Thymus (tissue), 14 donors: ENCODE data around the gene SIDT1. TPM values are rescaled to one million over a fixed set of nuclear protein-coding genes. Genes with fewer than 3 reads are reported as not detected.

ENCODE experiments used
- DNase-seq, 9 donors: peaks; one replicate each; pipeline ENCODE4 v3.0.0-alpha.2; 2013; ENCODE audit warnings: low spot score in 9 of 9, low read depth in 6 of 9, missing footprints in 1 of 9
- H3K27ac ChIP-seq, 2 donors: one replicate each; pipeline ENCODE4 v1.5.1; 2013; ENCODE audit warnings: control low read depth in 1 of 2, low read depth in 1 of 2, low read length in 1 of 2, mild to moderate bottlenecking in 1 of 2, moderate library complexity in 1 of 2
- H3K27me3 ChIP-seq, 2 donors: one replicate each; pipeline ENCODE4 v1.5.1; 2013; ENCODE audit warnings: low read length in 1 of 2; ENCODE audit not compliant: control insufficient read depth in 2 of 2, insufficient read depth in 1 of 2
- H3K36me3 ChIP-seq, 2 donors: one replicate each; pipeline ENCODE4 v1.5.1; 2013; ENCODE audit warnings: low read length in 1 of 2, mild to moderate bottlenecking in 1 of 2, moderate library complexity in 1 of 2; ENCODE audit not compliant: control insufficient read depth in 2 of 2, insufficient read depth in 2 of 2
- H3K4me1 ChIP-seq, 2 donors: one replicate each; pipeline ENCODE4 v1.5.1; 2013; ENCODE audit warnings: low read length in 2 of 2; ENCODE audit not compliant: control insufficient read depth in 2 of 2, insufficient read depth in 2 of 2
- H3K4me3 ChIP-seq, 2 donors: one replicate each; pipeline ENCODE4 v1.5.1; 2013; ENCODE audit warnings: low read length in 2 of 2, control low read depth in 1 of 2, mild to moderate bottlenecking in 1 of 2
- H3K9me3 ChIP-seq, 2 donors: one replicate each; pipeline ENCODE4 v1.5.1; 2013; ENCODE audit warnings: low read length in 1 of 2, mild to moderate bottlenecking in 1 of 2; ENCODE audit not compliant: control insufficient read depth in 2 of 2, insufficient read depth in 1 of 2
- WGBS: extraction: QIAGEN DNeasy Blood & Tissue Kit; methylation state at CpG from one replicate; pipeline ENCODE4 v1.1.7; 2013; 5-methylcytosine and 5-hydroxymethylcytosine counted together
- long read RNA-seq, 10 donors: transcript quantifications; one replicate each; lab custom pipeline, GENCODE V29; 2026
- polyA plus RNA-seq: library from polyadenylated mRNA; stranded (reverse); fragments of 200-250 nt; gene quantifications from one replicate; pipeline ENCODE4 v1.2.3, GENCODE V29; 2013
- total RNA-seq: library from RNA; stranded (reverse); fragments of 120-200 nt; gene quantifications from one replicate; pipeline ENCODE4 v1.2.4, GENCODE V29; 2013
- donor health status: healthy.

The SIDT1 gene
- 4.2 TPM for total RNA-seq
- polyA plus RNA-seq = 12.6 TPM
- long read RNA-seq, donor 1 = 0 reads
- long read RNA-seq, donor 2, partial matches to known transcripts = 18 of 32 reads
- long read RNA-seq, donor 2, other reads (novel, unspliced or antisense) = 14 of 32 reads
- long read RNA-seq, donor 3, partial matches to known transcripts = 9 of 11 reads
- long read RNA-seq, donor 3, other reads (novel, unspliced or antisense) = 0 of 11 reads
- long read RNA-seq, donor 4, partial matches to known transcripts = 0 of 2 reads
- long read RNA-seq, donor 4, other reads (novel, unspliced or antisense) = 0 of 2 reads
- long read RNA-seq, donor 5, partial matches to known transcripts = 0 of 2 reads
- long read RNA-seq, donor 5, other reads (novel, unspliced or antisense) = 0 of 2 reads
- long read RNA-seq, donor 6, full-length matches to known transcripts = 1 of 10 reads
- long read RNA-seq, donor 6, partial matches to known transcripts = 9 of 10 reads
- long read RNA-seq, donor 6, other reads (novel, unspliced or antisense) = 0 of 10 reads
- long read RNA-seq, donor 7, partial matches to known transcripts = 9 of 18 reads
- long read RNA-seq, donor 7, other reads (novel, unspliced or antisense) = 8 of 18 reads
- long read RNA-seq, donor 8 = 0 reads
- long read RNA-seq, donor 9, full-length matches to known transcripts = 1 of 1 reads
- long read RNA-seq, donor 9, partial matches to known transcripts = 0 of 1 reads
- long read RNA-seq, donor 9, other reads (novel, unspliced or antisense) = 0 of 1 reads
- long read RNA-seq, donor 10, full-length matches to known transcripts = 1 of 1 reads
- long read RNA-seq, donor 10, partial matches to known transcripts = 0 of 1 reads
- long read RNA-seq, donor 10, other reads (novel, unspliced or antisense) = 0 of 1 reads

- H3K9me3 ChIP-seq = no peaks in the 10 kb centered on the region
- no peaks in the 10 kb centered on the region for H3K36me3 ChIP-seq
- H3K27me3 ChIP-seq = no peaks in the 10 kb centered on the region
- peak within 1 kb of the TSS; percentile 80 to 95 for H3K4me3 ChIP-seq
- WGBS = 2% methylated on average over 18 of the region's 18 CpGs
- DNase-seq = peak; percentile 48 to 87 (median 75)
- H3K27ac ChIP-seq = peak within 1 kb of the TSS; percentile 95 to 97
- peaks cover 8 to 24% of the 10 kb centered on the region in 2 donors for H3K4me1 ChIP-seq
These were observed at the start of gene SIDT1 for GRCh38 chr3:113531826-113532697. TSS of gene SIDT1 (plus strand) at chr3:113532555. CDS start at chr3:113533022, 467 bp downstream.

GRCh38 chr3:113485161-113485609, 47.2 kb upstream of the SIDT1 start:
- peak in 1 of 9 donors; percentile 24 for DNase-seq
- no peaks in the 10 kb centered on the region for H3K9me3 ChIP-seq
- no peak overlapping the region for H3K4me3 ChIP-seq
- peaks cover 8 to 16% of the 10 kb centered on the region in 2 donors for H3K36me3 ChIP-seq
- WGBS = 93% methylated on average over 8 of the region's 8 CpGs
- H3K27me3 ChIP-seq = no peaks in the 10 kb centered on the region
- peaks cover 0 to 3% of the 10 kb centered on the region in 2 donors for H3K4me1 ChIP-seq
- no peak overlapping the region for H3K27ac ChIP-seq

GRCh38 chr3:113495035-113495434, 37.3 kb upstream of the SIDT1 start:
- 71% methylated on average over 2 of the region's 2 CpGs for WGBS
- no peaks in the 10 kb centered on the region for H3K4me1 ChIP-seq
- no peaks in the 10 kb centered on the region for H3K27me3 ChIP-seq
- no peaks in the 10 kb centered on the region for H3K9me3 ChIP-seq
- H3K36me3 ChIP-seq = peaks cover 4 to 37% of the 10 kb centered on the region in 2 donors
- peak in 5 of 9 donors; percentile 17 to 68 (median 48) for DNase-seq
- no peak overlapping the region for H3K4me3 ChIP-seq
- H3K27ac ChIP-seq = no peak overlapping the region

GRCh38 chr3:113496924-113497323, 35.4 kb upstream of the SIDT1 start:
- DNase-seq = no peak
- Histone ChIP-seq H3K4me1 (no peaks in the 10 kb centered on the region), H3K27me3 (no peaks in the 10 kb centered on the region), H3K4me3 (no peak overlapping the region), H3K36me3 (peaks cover 0 to 32% of the 10 kb centered on the region in 2 donors), H3K27ac (no peak overlapping the region), H3K9me3 (no peaks in the 10 kb centered on the region)

- Histone ChIP-seq H3K4me3 (no peak overlapping the region), H3K27me3 (no peaks in the 10 kb centered on the region), H3K27ac (no peak overlapping the region), H3K9me3 (no peaks in the 10 kb centered on the region), H3K36me3 (peaks cover 0 to 29% of the 10 kb centered on the region in 2 donors), H3K4me1 (no peaks in the 10 kb centered on the region)
- WGBS = 95% methylated on average over 5 of the region's 5 CpGs
- DNase-seq = no peak
These were observed 33.9 kb upstream of the SIDT1 start for GRCh38 chr3:113498221-113499005.

- WGBS = 95% methylated on average over 1 of the region's 1 CpG
- no peaks in the 10 kb centered on the region for H3K9me3 ChIP-seq
- no peaks in the 10 kb centered on the region for H3K4me1 ChIP-seq
- H3K27ac ChIP-seq = no peak overlapping the region
- peaks cover 0 to 30% of the 10 kb centered on the region in 2 donors for H3K36me3 ChIP-seq
- no peak for DNase-seq
- no peak overlapping the region for H3K4me3 ChIP-seq
- no peaks in the 10 kb centered on the region for H3K27me3 ChIP-seq
These were observed 33.3 kb upstream of the SIDT1 start for GRCh38 chr3:113499081-113499480.

- 74% methylated on average over 2 of the region's 2 CpGs for WGBS
- no peaks in the 10 kb centered on the region for H3K27me3 ChIP-seq
- no peak overlapping the region for H3K27ac ChIP-seq
- no peak overlapping the region for H3K4me3 ChIP-seq
- peaks cover 7 to 42% of the 10 kb centered on the region in 2 donors for H3K36me3 ChIP-seq
- H3K4me1 ChIP-seq = no peaks in the 10 kb centered on the region
- H3K9me3 ChIP-seq = no peaks in the 10 kb centered on the region
- no peak for DNase-seq
These were observed 30.8 kb upstream of the SIDT1 start for GRCh38 chr3:113501597-113501996.

- Histone ChIP-seq H3K36me3 (peaks cover 7 to 30% of the 10 kb centered on the region in 2 donors), H3K9me3 (no peaks in the 10 kb centered on the region), H3K27me3 (no peaks in the 10 kb centered on the region), H3K4me1 (no peaks in the 10 kb centered on the region), H3K4me3 (no peak overlapping the region), H3K27ac (no peak overlapping the region)
- 98% methylated on average over 3 of the region's 3 CpGs for WGBS
- DNase-seq = no peak
These were observed 26.5 kb upstream of the SIDT1 start for GRCh38 chr3:113505867-113506266.
